Hematopoietic multipotent progenitor cell (in vitro differentiated cells): ENCODE results near the gene PFN2. TPM values are rescaled to one million over a fixed set of nuclear protein-coding genes. Genes with fewer than 3 reads are reported as not detected.

Experiments used
- DNase-seq, 3 donors: peaks; one replicate each; pipeline ENCODE4 v3.0.0-alpha.2; 2011 to 2015; ENCODE audit warnings: low read depth in 2 of 3, low spot score in 2 of 3
- small RNA-seq: library from RNA; depleted of rRNA; stranded (forward); fragments of <200 nt; gene quantifications from one replicate; pipeline ENCODE3, GENCODE V24; 2012
- total RNA-seq: library from RNA; depleted of rRNA; stranded (reverse); fragments of >200 nt; gene quantifications from one replicate; pipeline ENCODE4 v1.2.3, GENCODE V29; 2012

PFN2 gene
- total RNA-seq, 1 donor = 1.9 TPM

GRCh38 chr3:149933008-149933407 is 37.7 kb downstream of the PFN2 start:
- DNase-seq = no peak

GRCh38 chr3:149920119-149920518 is 50.6 kb downstream of the PFN2 start:
- DNase-seq = no peak

GRCh38 chr3:149919509-149919908 is 51.2 kb downstream of the PFN2 start:
- DNase-seq = no peak

- no peak for DNase-seq
These were observed 53.5 kb downstream of the PFN2 start for GRCh38 chr3:149917124-149917667.

Small RNA genes within 50 kb of the gene (small RNA-seq; reads per million reads assigned to genes)
- gene RNU6-720P = not detected

Other genes starting within 250 kb of the PFN2 start
- gene COMMD2, start 218.4 kb downstream of the PFN2 start, total RNA-seq = 14.0 TPM
- gene ANKUB1, start 178.3 kb downstream of the PFN2 start, total RNA-seq = not detected
- gene RNF13, start 157.7 kb downstream of the PFN2 start, total RNA-seq = 45.8 TPM